CD4-positive, alpha-beta T cell treated with Interleukin-17A for 4 hours (primary cell): ENCODE measurements around the gene PKN2.
A peak's percentile ranks its signal among the peaks of the same experiment; 100 is the strongest.
"Not testable (repeated sequence)": the region's sequence is repeated elsewhere in the genome, so short reads cannot be mapped to it uniquely, and the experiment has no call there.

Source experiments
- DNase-seq: peaks from one replicate; pipeline ENCODE4 v3.0.0-alpha.2; 2020; ENCODE audit warnings: mixed read lengths

Gene PKN2

GRCh38 chr1:88680911-88681622, 3.0 kb upstream of the PKN2 start:
- no peak for DNase-seq

- peak; percentile 61 for DNase-seq
Measured at GRCh38 chr1:88684482-88685258, 597 bp downstream of the PKN2 start.

- DNase-seq: no peak
Measured at GRCh38 chr1:88685259-88685620, 1.2 kb downstream of the PKN2 start.

- DNase-seq: no peak
Measured at GRCh38 chr1:88691540-88691939, 7.5 kb downstream of the PKN2 start.

GRCh38 chr1:88695781-88696180, 11.7 kb downstream of the PKN2 start:
- no peak for DNase-seq

GRCh38 chr1:88697503-88697902, 13.4 kb downstream of the PKN2 start:
- no peak for DNase-seq

GRCh38 chr1:88698140-88698539, 14.1 kb downstream of the PKN2 start:
- DNase-seq: no peak

- no peak for DNase-seq
Measured at GRCh38 chr1:88698764-88699163, 14.7 kb downstream of the PKN2 start.

GRCh38 chr1:88700425-88701013, 16.4 kb downstream of the PKN2 start:
- DNase-seq: no peak

- DNase-seq: no peak
Measured at GRCh38 chr1:88701275-88701674, 17.2 kb downstream of the PKN2 start.

- DNase-seq: not testable (repeated sequence)
Measured at GRCh38 chr1:88701793-88702192, 17.7 kb downstream of the PKN2 start.

- DNase-seq: no peak
Measured at GRCh38 chr1:88708011-88708410, 23.9 kb downstream of the PKN2 start.

GRCh38 chr1:88712907-88713306, 28.8 kb downstream of the PKN2 start:
- not testable (repeated sequence) for DNase-seq

- DNase-seq: not testable (repeated sequence)
Measured at GRCh38 chr1:88716571-88716970, 32.5 kb downstream of the PKN2 start.

GRCh38 chr1:88722492-88722891, 38.4 kb downstream of the PKN2 start:
- DNase-seq: peak; percentile 7

GRCh38 chr1:88726697-88727096, 42.6 kb downstream of the PKN2 start:
- DNase-seq: no peak

- DNase-seq: no peak
Measured at GRCh38 chr1:88727205-88727604, 43.1 kb downstream of the PKN2 start.

- no peak for DNase-seq
Measured at GRCh38 chr1:88729297-88729696, 45.2 kb downstream of the PKN2 start.

- DNase-seq: no peak
Measured at GRCh38 chr1:88730132-88730675, 46.1 kb downstream of the PKN2 start.

GRCh38 chr1:88730995-88731394, 46.9 kb downstream of the PKN2 start:
- no peak for DNase-seq

- no peak for DNase-seq
Measured at GRCh38 chr1:88731475-88732269, 47.6 kb downstream of the PKN2 start.

- no peak for DNase-seq
Measured at GRCh38 chr1:88735382-88735781, 51.3 kb downstream of the PKN2 start.

GRCh38 chr1:88735909-88736308, 51.8 kb downstream of the PKN2 start:
- no peak for DNase-seq
